GM23338 (cell line): Measurements from ENCODE around the gene TSNAX. TPM values are rescaled to one million over a fixed set of nuclear protein-coding genes. Genes with fewer than 3 reads are reported as not detected.

Experiments used
- ATAC-seq: fragments of 200-7000 bp; cut with Tn5 transposase; 3 replicates; pipeline ENCODE4 v1.9.1; 2020
- DNase-seq: peaks from one replicate; pipeline ENCODE4 v3.0.0-alpha.2; 2015; ENCODE audit warnings: low spot score
- H2AFZ ChIP-seq: fragments of 200-600 bp; sonication (generic); 2 replicates; pipeline ENCODE4 v1.8.0; 2016; ENCODE audit warnings: antibody characterized with exemption, mild to moderate bottlenecking, moderate library complexity
- H3F3A ChIP-seq: fragments of 200-600 bp; sonication (generic); replicated peaks from 2 replicates; pipeline ENCODE4 v1.8.0; 2017; ENCODE audit warnings: antibody characterized with exemption, mixed run types, low read depth
- H3K27ac ChIP-seq: fragments of 200-600 bp; sonication (generic); 2 replicates; pipeline ENCODE4 v1.6.1; 2016; ENCODE audit warnings: low read depth
- H3K27me3 ChIP-seq: fragments of 200-600 bp; sonication (generic); 2 replicates; pipeline ENCODE4 v1.8.0; 2016; ENCODE audit warnings: mild to moderate bottlenecking, mixed run types, moderate library complexity; ENCODE audit not compliant: insufficient read depth
- H3K36me3 ChIP-seq: fragments of 200-600 bp; sonication (generic); 2 replicates; pipeline ENCODE4 v1.8.0; 2016; ENCODE audit warnings: mild to moderate bottlenecking; ENCODE audit not compliant: insufficient read depth
- H3K4me1 ChIP-seq: fragments of 200-600 bp; sonication (generic); 2 replicates; pipeline ENCODE4 v1.8.0; 2016; ENCODE audit warnings: mild to moderate bottlenecking, moderate library complexity; ENCODE audit not compliant: insufficient read depth
- H3K4me2 ChIP-seq: fragments of 200-600 bp; sonication (generic); 2 replicates; pipeline ENCODE4 v1.7.1; 2017; ENCODE audit warnings: mixed run types
- H3K4me3 ChIP-seq: fragments of 200-600 bp; sonication (generic); 2 replicates; pipeline ENCODE4 v1.6.1; 2016; ENCODE audit warnings: mixed run types
- H3K79me2 ChIP-seq: fragments of 200-600 bp; sonication (generic); replicated peaks from 2 replicates; pipeline ENCODE4 v1.8.0; 2017; ENCODE audit warnings: mild to moderate bottlenecking; ENCODE audit not compliant: insufficient read depth
- H3K9me2 ChIP-seq: fragments of 200-600 bp; sonication (generic); 2 replicates; pipeline ENCODE4 v1.8.0; 2017; ENCODE audit not compliant: insufficient read depth
- H4K20me1 ChIP-seq: fragments of 200-600 bp; sonication (generic); replicated peaks from 2 replicates; pipeline ENCODE4 v1.8.0; 2017; ENCODE audit warnings: mild to moderate bottlenecking; ENCODE audit not compliant: insufficient read depth
- H3K27ac Mint-ChIP-seq: 2 replicates; pipeline ENCODE4 v1.8.0; 2020; ENCODE audit warnings: inconsistent platforms, mild to moderate bottlenecking, moderate library complexity, mixed read lengths
- H3K27me3 Mint-ChIP-seq: 3 replicates; pipeline ENCODE4 v1.8.0; 2022; ENCODE audit warnings: low read depth, mild to moderate bottlenecking, moderate library complexity, mixed read lengths, inconsistent platforms; ENCODE audit not compliant: insufficient read depth, poor library complexity
- H3K36me3 Mint-ChIP-seq: 3 replicates; pipeline ENCODE4 v1.8.0; 2021; ENCODE audit warnings: low read depth, mild to moderate bottlenecking, inconsistent platforms, moderate library complexity, mixed read lengths
- H3K4me1 Mint-ChIP-seq: 3 replicates; pipeline ENCODE4 v1.8.0; 2020; ENCODE audit warnings: mild to moderate bottlenecking, inconsistent platforms, mixed read lengths
- H3K4me3 Mint-ChIP-seq: 3 replicates; pipeline ENCODE4 v1.8.0; 2021; ENCODE audit warnings: moderate library complexity, mild to moderate bottlenecking, inconsistent platforms, mixed read lengths
- H3K9me3 Mint-ChIP-seq: 3 replicates; pipeline ENCODE4 v1.8.0; 2020; ENCODE audit warnings: moderate library complexity, mild to moderate bottlenecking, inconsistent platforms, mixed read lengths
- EZH2 ChIP-seq: fragments of 200-600 bp; sonication (generic); IDR thresholded peaks from one replicate; pipeline ENCODE4 v1.8.0; 2017; ENCODE audit warnings: antibody characterized with exemption, mild to moderate bottlenecking, low read depth; ENCODE audit not compliant: unreplicated experiment
- polyA plus RNA-seq: library from polyadenylated mRNA; unstranded; fragments of >200 nt; fragmentation: Nextera tagmentation; extraction: Ambion mirVana; gene quantifications from 2 replicates; pipeline ENCODE4 v1.2.1, GENCODE V29; 2016
- total RNA-seq: library from RNA; depleted of rRNA; stranded (reverse); fragments of >200 nt; shearing (Covaris generic); gene quantifications from 2 replicates; pipeline ENCODE4 v1.2.3, GENCODE V29; 2014
- TF ChIP-seq, protein P1 (sequence below): fragments of 250-450 bp; sonication (Bioruptor Pico); IDR thresholded peaks from 2 replicates; pipeline ENCODE4 v1.5.0; 2020; ENCODE audit warnings: mild to moderate bottlenecking, moderate library complexity
- TF ChIP-seq, protein P2 (sequence below): IDR thresholded peaks from 2 replicates; pipeline ENCODE4 v1.6.1; 2016; ENCODE audit warnings: antibody characterized with exemption
- TF ChIP-seq, protein P3 (sequence below), 2 experiments: fragments of 200-600 bp in 1 of 2; sonication (generic) in 1 of 2; conservative IDR thresholded peaks; 2 replicates each; pipeline versions ENCODE4 v1.5.1 to v1.6.1; 2016 to 2017; ENCODE audit warnings: antibody characterized with exemption in 2 of 2, low read depth in 2 of 2, mild to moderate bottlenecking in 2 of 2, moderate library complexity in 1 of 2

The TSNAX gene
- total and polyA plus RNA-seq, 2 experiments from 2014 or later: 31.5 to 31.7 TPM

DNA sequence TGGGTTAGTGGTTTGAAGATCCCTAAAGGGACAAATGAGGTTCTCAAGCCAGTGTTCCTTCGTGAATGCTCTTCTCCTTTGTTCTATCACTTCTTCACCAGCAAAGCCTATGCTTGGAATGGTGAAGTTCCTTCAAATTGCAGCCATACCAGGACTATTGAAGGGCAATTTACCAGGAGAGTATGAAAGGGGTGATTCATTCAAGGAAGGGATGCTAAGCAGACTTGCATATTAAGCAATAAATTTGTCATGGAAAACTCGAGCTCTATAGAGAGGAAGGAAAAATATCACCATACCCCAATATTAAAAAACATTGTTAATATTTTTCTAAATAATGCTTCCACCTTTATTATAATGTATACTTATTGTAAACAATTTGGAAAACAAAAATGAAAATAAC, 9.3 kb upstream of the TSNAX start (continued):
- TF ChIP-seq, protein P1, sequence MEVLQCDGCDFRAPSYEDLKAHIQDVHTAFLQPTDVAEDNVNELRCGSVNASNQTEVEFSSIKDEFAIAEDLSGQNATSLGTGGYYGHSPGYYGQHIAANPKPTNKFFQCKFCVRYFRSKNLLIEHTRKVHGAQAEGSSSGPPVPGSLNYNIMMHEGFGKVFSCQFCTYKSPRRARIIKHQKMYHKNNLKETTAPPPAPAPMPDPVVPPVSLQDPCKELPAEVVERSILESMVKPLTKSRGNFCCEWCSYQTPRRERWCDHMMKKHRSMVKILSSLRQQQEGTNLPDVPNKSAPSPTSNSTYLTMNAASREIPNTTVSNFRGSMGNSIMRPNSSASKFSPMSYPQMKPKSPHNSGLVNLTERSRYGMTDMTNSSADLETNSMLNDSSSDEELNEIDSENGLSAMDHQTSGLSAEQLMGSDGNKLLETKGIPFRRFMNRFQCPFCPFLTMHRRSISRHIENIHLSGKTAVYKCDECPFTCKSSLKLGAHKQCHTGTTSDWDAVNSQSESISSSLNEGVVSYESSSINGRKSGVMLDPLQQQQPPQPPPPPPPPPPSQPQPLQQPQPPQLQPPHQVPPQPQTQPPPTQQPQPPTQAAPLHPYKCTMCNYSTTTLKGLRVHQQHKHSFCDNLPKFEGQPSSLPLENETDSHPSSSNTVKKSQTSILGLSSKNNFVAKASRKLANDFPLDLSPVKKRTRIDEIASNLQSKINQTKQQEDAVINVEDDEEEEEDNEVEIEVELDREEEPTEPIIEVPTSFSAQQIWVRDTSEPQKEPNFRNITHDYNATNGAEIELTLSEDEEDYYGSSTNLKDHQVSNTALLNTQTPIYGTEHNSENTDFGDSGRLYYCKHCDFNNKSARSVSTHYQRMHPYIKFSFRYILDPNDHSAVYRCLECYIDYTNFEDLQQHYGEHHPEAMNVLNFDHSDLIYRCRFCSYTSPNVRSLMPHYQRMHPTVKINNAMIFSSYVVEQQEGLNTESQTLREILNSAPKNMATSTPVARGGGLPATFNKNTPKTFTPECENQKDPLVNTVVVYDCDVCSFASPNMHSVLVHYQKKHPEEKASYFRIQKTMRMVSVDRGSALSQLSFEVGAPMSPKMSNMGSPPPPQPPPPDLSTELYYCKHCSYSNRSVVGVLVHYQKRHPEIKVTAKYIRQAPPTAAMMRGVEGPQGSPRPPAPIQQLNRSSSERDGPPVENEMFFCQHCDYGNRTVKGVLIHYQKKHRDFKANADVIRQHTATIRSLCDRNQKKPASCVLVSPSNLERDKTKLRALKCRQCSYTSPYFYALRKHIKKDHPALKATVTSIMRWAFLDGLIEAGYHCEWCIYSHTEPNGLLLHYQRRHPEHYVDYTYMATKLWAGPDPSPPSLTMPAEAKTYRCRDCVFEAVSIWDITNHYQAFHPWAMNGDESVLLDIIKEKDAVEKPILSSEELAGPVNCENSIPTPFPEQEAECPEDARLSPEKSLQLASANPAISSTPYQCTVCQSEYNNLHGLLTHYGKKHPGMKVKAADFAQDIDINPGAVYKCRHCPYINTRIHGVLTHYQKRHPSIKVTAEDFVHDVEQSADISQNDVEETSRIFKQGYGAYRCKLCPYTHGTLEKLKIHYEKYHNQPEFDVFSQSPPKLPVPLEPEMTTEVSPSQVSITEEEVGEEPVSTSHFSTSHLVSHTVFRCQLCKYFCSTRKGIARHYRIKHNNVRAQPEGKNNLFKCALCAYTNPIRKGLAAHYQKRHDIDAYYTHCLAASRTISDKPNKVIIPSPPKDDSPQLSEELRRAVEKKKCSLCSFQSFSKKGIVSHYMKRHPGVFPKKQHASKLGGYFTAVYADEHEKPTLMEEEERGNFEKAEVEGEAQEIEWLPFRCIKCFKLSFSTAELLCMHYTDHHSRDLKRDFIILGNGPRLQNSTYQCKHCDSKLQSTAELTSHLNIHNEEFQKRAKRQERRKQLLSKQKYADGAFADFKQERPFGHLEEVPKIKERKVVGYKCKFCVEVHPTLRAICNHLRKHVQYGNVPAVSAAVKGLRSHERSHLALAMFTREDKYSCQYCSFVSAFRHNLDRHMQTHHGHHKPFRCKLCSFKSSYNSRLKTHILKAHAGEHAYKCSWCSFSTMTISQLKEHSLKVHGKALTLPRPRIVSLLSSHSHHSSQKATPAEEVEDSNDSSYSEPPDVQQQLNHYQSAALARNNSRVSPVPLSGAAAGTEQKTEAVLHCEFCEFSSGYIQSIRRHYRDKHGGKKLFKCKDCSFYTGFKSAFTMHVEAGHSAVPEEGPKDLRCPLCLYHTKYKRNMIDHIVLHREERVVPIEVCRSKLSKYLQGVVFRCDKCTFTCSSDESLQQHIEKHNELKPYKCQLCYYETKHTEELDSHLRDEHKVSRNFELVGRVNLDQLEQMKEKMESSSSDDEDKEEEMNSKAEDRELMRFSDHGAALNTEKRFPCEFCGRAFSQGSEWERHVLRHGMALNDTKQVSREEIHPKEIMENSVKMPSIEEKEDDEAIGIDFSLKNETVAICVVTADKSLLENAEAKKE (CRISPR knock-in tag): no peak

DNA sequence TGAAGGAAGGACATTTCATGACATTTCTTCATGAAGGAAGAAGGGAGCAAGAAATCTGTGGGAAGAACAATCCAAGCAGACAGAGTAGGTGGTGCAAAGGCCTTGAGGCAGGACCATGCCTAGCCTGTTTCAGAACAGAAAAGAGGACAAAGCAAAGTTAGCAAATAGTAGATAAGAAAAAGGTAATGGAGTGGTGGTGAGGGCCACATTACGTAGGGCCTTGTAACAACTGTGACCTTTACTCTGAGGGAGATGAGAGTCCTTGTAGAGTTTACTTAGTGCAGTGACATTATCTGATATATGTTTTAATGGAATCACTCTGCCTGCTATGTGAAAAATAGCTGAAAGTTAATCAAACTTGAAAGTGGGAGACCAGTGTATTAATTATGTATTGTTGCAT, 6.4 kb upstream of the TSNAX start:
- Histone ChIP-seq H3K27ac (no peak overlapping the region), H3K79me2 (no peaks in the 10 kb centered on the region), H3K4me1 (peaks cover 4% of the 10 kb centered on the region), H3F3A (no peaks in the 10 kb centered on the region), H3K4me2 (no peak overlapping the region), H4K20me1 (no peaks in the 10 kb centered on the region), H3K36me3 (no peaks in the 10 kb centered on the region), H3K9me2 (no peaks in the 10 kb centered on the region), H2AFZ (no peak overlapping the region), H3K27me3 (no peaks in the 10 kb centered on the region), H3K4me3 (no peak overlapping the region)
- Mint-ChIP-seq H3K9me3 (no peaks in the 10 kb centered on the region), H3K4me1 (peaks cover 20% of the 10 kb centered on the region), H3K27me3 (no peaks in the 10 kb centered on the region), H3K27ac (no peak overlapping the region), H3K36me3 (no peaks in the 10 kb centered on the region), H3K4me3 (no peak overlapping the region)
- TF ChIP-seq, protein P2, sequence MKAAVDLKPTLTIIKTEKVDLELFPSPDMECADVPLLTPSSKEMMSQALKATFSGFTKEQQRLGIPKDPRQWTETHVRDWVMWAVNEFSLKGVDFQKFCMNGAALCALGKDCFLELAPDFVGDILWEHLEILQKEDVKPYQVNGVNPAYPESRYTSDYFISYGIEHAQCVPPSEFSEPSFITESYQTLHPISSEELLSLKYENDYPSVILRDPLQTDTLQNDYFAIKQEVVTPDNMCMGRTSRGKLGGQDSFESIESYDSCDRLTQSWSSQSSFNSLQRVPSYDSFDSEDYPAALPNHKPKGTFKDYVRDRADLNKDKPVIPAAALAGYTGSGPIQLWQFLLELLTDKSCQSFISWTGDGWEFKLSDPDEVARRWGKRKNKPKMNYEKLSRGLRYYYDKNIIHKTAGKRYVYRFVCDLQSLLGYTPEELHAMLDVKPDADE: no peak
- TF ChIP-seq EZH2: no peak
- TF ChIP-seq, protein P3, sequence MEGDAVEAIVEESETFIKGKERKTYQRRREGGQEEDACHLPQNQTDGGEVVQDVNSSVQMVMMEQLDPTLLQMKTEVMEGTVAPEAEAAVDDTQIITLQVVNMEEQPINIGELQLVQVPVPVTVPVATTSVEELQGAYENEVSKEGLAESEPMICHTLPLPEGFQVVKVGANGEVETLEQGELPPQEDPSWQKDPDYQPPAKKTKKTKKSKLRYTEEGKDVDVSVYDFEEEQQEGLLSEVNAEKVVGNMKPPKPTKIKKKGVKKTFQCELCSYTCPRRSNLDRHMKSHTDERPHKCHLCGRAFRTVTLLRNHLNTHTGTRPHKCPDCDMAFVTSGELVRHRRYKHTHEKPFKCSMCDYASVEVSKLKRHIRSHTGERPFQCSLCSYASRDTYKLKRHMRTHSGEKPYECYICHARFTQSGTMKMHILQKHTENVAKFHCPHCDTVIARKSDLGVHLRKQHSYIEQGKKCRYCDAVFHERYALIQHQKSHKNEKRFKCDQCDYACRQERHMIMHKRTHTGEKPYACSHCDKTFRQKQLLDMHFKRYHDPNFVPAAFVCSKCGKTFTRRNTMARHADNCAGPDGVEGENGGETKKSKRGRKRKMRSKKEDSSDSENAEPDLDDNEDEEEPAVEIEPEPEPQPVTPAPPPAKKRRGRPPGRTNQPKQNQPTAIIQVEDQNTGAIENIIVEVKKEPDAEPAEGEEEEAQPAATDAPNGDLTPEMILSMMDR (conservative IDR thresholded peaks at IDR 0.05; ENCODE audit: low read depth in 2 of 2): no peak
- ATAC-seq (no peak), DNase-seq (no peak)
